BJ (cell line): ENCODE results near the gene LHPP. TPM values are rescaled to one million over a fixed set of nuclear protein-coding genes. Genes with fewer than 3 reads are reported as not detected.

Experiments
- CTCF ChIA-PET: fragments of 350-600 bp; formaldehyde crosslinking; extraction: SDS; loops from one replicate; lab custom pipeline; 2021; ENCODE audit warnings: antibody characterized with exemption, inconsistent platforms; lab: Yijun Ruan, JAX
- POLR2A ChIA-PET: fragments of 300-600 bp; sonication (Branson Sonifier 250); formaldehyde crosslinking; extraction: SDS; loops from one replicate; lab custom pipeline; 2021; ENCODE audit warnings: antibody characterized with exemption; lab: Charles Lee
- DNase-seq: peaks from one replicate; pipeline ENCODE4 v3.0.0-alpha.2; 2011; ENCODE audit warnings: low read depth
- H3K27me3 ChIP-seq: 2 replicates; pipeline ENCODE4 v1.6.0; 2011; ENCODE audit warnings: low read length; ENCODE audit not compliant: control insufficient read depth, insufficient read depth
- H3K36me3 ChIP-seq: 2 replicates; pipeline ENCODE4 v1.5.1; 2011; ENCODE audit warnings: low read length; ENCODE audit not compliant: control insufficient read depth, insufficient read depth
- H3K4me3 ChIP-seq: 2 replicates; pipeline ENCODE4 v1.5.1; 2011; ENCODE audit warnings: low read depth, mild to moderate bottlenecking, control low read depth, low read length
- polyA plus RNA-seq: library from polyadenylated mRNA; depleted of rRNA; stranded (reverse); fragments of >200 nt; gene quantifications from 2 replicates; pipeline ENCODE4 v1.2.3, GENCODE V29; 2011
- TF ChIP-seq, protein P1 (sequence below): IDR thresholded peaks from 2 replicates; pipeline ENCODE4 v1.5.1; 2011; ENCODE audit warnings: low read depth, mild to moderate bottlenecking, control low read depth, inconsistent platforms, low read length, moderate library complexity; ENCODE audit not compliant: insufficient read depth

LHPP gene
- polyA plus RNA-seq, 1 experiment: 23.8 TPM

DNA sequence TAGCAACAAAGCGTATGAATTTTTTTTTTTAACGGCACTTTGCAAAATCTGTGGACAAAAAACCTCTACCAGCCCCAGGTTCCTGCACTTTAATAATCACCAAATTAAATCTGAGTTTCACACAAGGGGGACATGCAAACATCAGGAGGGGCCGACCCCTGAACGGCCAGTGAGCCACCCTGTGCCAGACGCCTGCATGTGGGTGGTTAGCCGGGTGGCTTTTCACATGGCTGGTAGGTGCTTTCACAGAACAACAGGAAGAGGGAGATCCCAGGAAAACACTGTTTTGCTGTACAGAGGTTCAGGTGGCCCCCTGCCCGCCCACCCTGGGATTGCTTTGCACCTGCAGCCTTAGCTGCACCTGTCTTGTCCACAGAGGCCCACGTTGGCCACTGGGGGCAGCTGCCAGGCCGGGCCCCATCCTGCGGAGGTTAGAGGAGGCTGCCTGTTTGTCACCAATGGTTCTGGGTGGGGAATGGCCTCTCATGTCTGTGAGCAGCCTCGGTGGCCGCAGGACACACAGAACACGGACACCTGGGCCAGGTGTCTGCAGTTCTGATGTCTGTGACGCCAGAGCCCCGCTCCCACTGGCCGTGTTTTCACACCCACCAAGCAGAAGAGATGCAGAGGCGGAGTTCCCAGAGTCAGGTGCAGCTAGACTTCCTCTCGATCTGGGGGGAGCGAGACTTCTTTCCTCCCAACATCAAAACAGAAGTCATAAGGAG, 174.8 kb downstream of the LHPP start:
- POLR2A ChIA-PET: no interaction called here
- DNase-seq: no peak
- Histone ChIP-seq H3K27me3 (no peaks in the 10 kb centered on the region), H3K4me3 (no peak overlapping the region), H3K36me3 (no peaks in the 10 kb centered on the region; the same call in 1 of the 2 replicates)
- TF ChIP-seq, protein P1, sequence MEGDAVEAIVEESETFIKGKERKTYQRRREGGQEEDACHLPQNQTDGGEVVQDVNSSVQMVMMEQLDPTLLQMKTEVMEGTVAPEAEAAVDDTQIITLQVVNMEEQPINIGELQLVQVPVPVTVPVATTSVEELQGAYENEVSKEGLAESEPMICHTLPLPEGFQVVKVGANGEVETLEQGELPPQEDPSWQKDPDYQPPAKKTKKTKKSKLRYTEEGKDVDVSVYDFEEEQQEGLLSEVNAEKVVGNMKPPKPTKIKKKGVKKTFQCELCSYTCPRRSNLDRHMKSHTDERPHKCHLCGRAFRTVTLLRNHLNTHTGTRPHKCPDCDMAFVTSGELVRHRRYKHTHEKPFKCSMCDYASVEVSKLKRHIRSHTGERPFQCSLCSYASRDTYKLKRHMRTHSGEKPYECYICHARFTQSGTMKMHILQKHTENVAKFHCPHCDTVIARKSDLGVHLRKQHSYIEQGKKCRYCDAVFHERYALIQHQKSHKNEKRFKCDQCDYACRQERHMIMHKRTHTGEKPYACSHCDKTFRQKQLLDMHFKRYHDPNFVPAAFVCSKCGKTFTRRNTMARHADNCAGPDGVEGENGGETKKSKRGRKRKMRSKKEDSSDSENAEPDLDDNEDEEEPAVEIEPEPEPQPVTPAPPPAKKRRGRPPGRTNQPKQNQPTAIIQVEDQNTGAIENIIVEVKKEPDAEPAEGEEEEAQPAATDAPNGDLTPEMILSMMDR: no peak
- CTCF ChIA-PET: interaction anchor here (1.0 kb wide), 1 partner anchor 105 kb away, joined by 3 read pairs; no protein-coding TSS in a partner anchor

DNA sequence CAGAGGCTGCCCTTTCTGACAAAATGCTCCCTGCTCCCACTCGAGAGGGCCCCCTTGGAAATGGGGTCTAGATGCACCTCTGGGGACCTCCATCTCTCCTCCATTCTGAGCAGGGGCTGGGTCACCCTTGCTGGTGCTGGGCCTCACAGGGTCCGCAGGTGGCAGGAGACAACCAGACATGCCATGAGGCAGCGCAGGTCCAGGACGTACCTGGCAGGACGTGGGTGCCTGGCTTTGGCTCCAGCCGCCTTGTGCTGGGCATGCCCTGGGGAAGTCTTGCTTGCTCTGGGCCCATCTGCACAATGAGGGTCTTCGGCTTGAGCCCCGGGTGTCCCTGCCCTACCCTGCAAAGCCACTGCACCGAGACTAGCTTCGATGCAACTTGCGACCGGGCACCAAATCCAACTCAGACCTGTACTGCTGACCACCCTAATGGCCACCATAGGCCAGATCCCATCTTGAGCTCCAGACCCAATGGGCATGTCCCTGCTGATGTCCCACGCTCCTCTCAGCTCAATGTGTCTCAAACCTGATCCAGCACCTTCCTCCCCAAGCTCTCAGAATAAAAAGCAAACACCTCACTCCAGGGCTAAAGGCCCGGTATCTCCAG, 175.6 kb downstream of the LHPP start:
- H3K36me3 ChIP-seq: no peaks in the 10 kb centered on the region; the same call in 1 of the 2 replicates
- no peaks in the 10 kb centered on the region for H3K27me3 ChIP-seq
- no peak for DNase-seq
- CTCF ChIA-PET: interaction anchor here (1.0 to 1.5 kb wide), 3 partner anchors 11 to 104 kb away, joined by 3 to 5 read pairs (median 4); no protein-coding TSS in a partner anchor
- POLR2A ChIA-PET: no interaction called here
- H3K4me3 ChIP-seq: no peak overlapping the region
- TF ChIP-seq, protein P1: no peak

DNA sequence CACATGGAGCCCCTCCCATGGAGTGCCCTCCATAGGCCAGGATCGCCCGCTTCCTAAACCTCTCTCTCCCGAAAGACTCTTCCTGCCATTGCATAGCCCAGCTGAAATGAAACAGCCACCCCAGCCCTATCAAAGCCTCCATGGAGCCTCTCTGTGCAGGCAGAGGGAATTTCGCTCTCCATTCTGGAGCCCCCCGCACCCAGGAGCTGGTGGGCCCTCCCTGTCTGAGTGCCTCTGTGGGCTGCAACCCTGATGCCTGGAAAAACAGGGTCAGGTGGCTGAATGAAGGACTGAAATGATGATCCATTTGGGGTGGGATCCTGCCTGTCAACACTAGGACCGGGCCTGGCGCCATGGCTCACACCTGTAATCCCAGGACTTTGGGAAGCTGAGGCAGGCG, 176.1 kb downstream of the LHPP start:
- TF ChIP-seq, protein P1: no peak
- ChIA-PET CTCF (interaction anchor here (0.7 to 1.5 kb wide), 5 partner anchors 10 to 228 kb away, joined by 3 to 5 read pairs (median 3); no protein-coding TSS in a partner anchor), POLR2A (no interaction called here)
- Histone ChIP-seq H3K27me3 (no peaks in the 10 kb centered on the region), H3K4me3 (no peak overlapping the region), H3K36me3 (no peaks in the 10 kb centered on the region; the same call in 1 of the 2 replicates)
- no peak for DNase-seq

DNA sequence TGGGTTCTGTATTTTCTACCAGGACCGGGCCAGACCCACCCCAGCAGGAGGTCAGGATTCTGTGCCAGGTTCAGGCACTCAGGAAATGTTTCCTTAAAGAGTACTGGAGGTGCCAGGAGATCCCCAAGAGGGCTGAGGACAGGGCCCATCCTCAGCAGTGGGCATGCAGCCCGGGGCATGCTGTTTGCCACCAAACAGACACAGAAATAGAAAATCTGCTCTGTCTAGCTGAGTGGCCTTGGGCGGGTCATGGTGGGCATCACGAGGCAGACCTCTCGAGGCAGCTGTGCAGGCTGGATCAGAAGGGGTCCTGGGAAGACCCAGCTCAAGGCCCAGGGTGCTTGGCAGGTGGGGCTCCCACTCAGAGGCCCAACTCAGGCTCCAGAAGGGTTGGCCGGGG, 177.6 kb downstream of the LHPP start:
- H3K4me3 ChIP-seq: no peak overlapping the region
- H3K27me3 ChIP-seq: no peaks in the 10 kb centered on the region
- no peaks in the 10 kb centered on the region; the same call in 1 of the 2 replicates for H3K36me3 ChIP-seq
- ChIA-PET CTCF (no interaction called here), POLR2A (no interaction called here)
- TF ChIP-seq, protein P1: no peak
- no peak for DNase-seq

DNA sequence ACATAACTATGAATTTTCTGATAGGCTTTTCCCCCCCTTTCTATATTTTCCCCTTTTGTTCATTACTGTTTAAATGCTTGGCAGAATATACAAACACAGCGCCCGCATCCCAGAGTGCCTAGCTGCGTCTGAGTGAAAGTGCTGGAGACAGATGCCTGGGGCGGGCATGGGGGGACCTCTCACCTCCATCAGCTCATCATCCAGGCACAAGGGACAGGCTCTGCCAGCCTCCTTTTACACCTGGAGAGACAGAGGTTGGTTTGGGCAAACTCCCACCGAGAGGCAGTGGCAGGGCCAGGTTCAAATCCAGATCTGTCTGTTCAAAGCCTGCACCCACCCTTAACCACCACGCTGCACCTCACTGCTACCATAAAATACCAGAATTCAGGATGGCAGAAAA, 178.0 kb downstream of the LHPP start:
- TF ChIP-seq, protein P1: no peak
- Histone ChIP-seq H3K27me3 (no peaks in the 10 kb centered on the region), H3K4me3 (no peak overlapping the region), H3K36me3 (no peaks in the 10 kb centered on the region; the same call in 1 of the 2 replicates)
- CTCF ChIA-PET: no interaction called here
- DNase-seq: no peak
- POLR2A ChIA-PET: no interaction called here
